DMS79 treated with DMSO at 0.1 percent for 48 hours (cell line): Measurements from ENCODE around the gene SLC8A2.

Source experiments
- DNase-seq: peaks from one replicate; lab custom pipeline; 2025; lab: John Stamatoyannopoulos, UW

SLC8A2 gene

DNA sequence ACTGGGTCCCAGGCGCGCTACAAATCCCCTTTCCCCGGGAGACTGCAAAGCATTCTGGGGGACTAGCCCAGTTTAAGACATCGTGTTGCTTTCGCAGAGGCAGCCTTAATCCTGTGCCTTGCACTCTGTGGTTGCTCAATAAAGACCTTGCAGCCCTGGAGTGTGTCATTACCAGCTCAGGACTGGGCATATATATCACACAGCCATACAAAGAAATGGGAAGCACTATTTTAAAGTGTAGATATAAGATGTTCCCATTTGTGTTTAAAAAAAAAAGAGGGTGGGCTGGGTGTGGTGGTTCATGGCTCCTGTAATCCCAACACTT is 32.1 kb upstream of the SLC8A2 start:
- DNase-seq, result no peak

- DNase-seq, result no peak
These were observed 31.6 kb upstream of the SLC8A2 start for GRCh38 chr19:47503130-47503825.

DNA sequence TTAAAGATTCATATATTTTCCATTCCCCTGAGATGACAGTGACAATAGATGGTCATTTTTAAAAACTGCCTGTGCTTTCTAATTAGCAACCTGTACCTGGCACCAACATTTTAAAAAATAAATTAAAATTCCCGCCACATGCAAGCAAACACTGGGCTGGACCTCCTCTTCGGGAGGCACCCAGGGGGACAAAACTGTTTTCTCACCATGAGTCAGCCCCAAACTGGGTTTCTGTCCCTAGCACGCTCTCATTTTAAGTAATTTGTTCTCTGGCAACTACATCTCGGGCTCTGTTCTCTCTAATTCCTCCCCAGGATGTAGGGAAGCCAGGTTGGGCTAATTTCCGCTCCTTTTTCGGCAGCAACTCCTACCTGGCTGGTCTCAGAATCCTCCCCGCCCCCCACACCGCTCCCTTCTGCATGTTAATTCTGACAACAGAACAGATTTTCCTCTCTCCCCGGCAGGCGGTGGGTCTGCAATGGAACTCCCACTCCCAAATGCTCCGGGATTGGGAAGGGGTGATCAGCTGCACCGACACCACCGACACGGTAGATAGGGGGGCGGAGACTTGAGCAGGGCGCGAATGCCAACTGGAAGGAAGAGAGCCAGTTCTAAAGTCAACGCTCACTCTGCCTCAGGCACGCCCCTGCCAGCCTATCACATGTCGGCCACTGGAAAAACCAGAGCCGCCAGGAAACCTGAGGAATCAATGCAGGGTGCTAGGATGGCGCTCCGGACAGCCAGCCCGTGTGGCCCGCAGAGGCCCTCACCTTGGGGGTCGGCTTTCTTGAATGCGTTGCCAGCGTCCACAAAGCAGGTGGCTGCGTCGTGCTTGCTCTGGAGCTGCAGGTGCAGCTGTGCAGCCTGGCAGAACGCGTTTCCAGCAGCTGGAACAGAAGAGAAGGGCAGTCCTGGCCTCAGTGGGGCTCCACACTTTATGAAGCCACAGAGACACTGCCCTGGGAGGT is 28.5 kb upstream of the SLC8A2 start:
- no peak for DNase-seq

- no peak for DNase-seq
These were observed 27.7 kb upstream of the SLC8A2 start for GRCh38 chr19:47499371-47499770.

DNA sequence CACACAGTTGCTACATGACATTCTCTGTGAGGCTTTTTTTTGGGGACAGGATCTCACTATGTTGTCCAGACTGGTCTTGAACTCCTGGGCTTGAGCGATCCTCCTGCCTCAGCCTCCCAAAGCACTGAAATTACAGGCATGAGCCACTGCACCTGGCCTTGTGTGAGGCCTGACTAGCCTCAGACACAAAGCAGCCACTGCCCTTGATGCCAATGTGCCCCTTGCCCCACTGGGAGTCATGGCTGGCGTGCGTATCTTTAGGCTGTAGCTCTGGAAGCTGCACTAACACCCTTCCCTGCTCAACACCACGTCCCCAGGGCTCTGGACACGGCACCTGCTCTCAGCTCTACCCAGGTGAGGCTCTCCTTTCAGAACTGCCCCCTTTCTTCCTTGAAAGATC is 26.9 kb upstream of the SLC8A2 start:
- no peak for DNase-seq

GRCh38 chr19:47497821-47498520 is 26.3 kb upstream of the SLC8A2 start:
- DNase-seq, result no peak

DNA sequence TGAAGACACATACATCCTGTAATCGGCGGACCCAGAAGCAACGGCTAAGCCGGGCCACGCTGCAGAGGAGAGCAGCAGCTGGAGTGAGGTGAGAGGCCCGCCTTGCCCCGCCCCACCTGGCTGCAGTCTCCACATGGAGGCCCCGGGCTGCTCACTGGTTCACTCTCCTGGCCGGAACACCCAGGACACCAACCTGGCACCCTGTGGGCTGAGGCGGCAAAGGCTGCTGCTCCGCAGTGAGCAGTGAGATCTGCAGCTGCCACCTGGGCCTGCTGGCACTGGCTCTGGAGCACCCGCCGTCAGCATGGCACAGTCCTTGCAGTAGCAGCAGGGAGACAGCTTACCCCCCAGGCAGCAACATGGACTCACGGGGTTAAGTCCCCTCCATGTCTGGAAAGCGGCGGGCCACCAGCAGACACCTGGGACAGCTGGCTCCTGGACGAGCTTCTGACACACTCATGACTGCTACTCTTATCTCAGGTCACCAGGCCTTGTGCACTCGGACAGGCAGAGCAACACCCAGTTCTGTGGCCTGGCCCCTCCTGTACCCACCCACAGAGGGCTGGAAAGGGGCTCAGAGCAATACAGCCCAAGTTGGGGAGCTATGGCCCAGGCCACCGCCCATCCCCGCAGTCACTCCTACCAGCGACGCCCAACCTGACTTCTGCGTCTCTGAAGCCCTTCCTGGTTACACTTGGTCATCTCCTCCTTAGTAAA is 25.5 kb upstream of the SLC8A2 start:
- DNase-seq, result no peak

- DNase-seq, result peak; percentile 75
These were observed 24.0 kb upstream of the SLC8A2 start for GRCh38 chr19:47495478-47496372.

GRCh38 chr19:47494729-47495128 is 23.0 kb upstream of the SLC8A2 start:
- DNase-seq, result peak; percentile 72

- no peak for DNase-seq
These were observed 22.5 kb upstream of the SLC8A2 start for GRCh38 chr19:47494211-47494547.

GRCh38 chr19:47493378-47494210 is 21.9 kb upstream of the SLC8A2 start:
- DNase-seq, result no peak

DNA sequence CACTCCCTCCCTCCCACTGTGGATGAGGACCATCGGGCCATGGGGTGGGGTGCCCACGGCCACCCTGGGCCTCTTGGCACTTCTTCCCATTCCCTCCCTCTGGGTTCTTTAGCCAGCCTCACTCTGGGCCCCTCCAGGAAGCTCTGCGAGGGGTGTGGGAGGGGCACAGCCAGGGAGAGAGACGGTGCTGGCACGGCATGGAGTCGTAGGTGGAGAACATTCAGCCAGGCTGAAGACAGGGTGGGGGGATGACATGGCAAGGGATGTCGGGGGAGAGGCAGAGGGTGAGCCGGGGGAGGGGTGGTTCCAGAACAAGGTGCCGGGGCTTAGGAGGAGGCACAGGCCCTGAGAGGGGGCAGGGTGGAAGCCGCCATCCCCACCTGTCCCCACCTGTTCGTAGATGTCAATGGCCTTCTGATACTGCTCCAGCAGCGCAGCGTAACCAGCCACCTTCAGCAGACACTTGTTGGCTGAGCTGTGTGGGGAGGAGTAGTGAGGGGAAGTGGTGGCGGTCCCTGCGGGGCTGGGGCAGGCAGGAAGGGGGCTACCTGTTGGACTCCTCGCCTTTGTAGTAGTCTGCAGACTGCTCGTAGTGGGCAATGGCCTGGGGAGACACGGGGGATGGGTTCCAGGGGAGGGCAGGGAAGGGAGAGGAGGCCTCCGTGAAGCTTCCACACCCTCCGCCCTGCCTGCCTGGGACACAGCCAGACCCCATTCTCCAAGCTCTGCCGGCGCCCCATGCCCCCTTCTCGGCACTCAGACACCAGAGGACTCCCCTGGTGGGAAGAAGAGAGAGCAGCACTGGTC is 21.1 kb upstream of the SLC8A2 start:
- no peak for DNase-seq

GRCh38 chr19:47492137-47492533 is 20.4 kb upstream of the SLC8A2 start:
- DNase-seq, result no peak

DNA sequence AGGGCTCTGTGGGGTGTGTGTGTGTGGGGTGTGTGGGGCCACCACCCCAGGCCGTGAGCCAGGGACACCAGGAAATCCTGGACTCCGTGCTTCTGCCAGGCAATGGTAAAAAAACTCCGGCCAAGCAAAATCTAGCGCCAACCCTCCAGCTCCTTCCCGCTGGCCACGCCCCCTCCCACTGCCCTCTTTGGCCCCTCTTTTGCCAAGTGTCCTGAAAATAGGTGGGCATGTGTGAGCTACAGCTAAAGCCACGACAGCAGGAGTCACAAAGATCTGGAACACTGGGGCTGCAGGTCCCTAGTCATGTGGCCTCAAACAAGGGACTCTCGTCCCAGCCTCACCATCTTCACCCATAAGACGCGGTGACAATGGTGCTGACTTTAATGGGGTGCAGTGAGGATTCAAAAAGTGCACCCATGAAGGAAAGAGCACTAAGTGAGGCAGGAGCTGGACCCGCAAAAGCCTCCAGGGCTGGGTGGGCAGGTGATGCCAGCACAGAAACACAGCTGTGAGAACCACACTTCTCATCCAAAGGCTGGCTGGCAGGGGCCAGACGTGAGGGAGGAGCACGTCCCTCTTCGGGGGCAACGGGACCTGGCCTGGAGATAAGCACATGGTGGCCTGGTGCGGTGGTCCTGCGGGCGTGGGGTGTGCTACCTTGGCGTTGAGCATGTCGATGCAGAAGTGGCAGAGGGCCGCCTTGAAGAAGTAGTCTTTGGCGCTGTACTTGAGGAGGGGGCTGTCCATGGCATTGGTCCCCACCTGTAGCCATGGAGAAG is 19.9 kb upstream of the SLC8A2 start:
- DNase-seq, result no peak

DNA sequence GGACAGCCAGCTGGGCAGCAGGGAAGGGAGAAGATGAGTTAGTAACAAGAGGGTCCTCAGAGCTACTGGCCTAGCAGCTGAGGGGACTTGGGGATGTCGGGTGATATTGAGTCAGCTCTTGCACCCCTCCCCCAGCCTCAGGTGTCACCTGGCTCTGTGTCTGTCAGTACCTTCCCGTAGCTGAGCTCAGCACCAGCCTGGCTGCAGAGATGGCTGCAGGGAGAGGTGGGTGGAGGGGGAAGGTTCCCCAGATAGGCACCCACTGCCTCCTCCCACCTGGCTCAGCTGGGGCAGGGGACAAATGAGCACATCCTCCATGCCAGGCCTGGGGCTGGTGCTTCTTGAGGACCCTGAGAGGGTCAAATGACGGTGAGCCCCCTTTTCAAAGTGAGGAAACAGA is 19.2 kb upstream of the SLC8A2 start:
- DNase-seq, result no peak

DNA sequence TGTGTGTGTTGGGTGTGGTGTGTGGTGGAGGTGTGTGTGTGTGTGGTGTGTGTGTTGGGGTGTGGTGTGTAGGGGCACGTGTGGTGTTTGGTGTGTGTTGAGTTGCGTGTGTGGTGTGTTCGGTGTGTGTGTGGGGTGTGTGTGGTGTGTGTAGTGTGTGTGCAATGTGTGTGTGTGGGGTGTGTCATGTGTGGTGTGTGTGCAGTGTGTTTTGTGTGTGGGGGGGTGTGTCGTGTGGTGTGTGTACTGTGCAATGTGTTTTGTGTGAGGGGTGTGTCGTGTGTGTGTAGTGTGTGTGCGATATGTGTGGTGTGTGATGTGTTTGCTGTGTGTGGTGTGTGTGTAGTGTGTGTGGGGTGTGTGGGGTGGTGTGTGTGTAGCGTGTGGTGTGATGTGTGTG is 18.3 kb upstream of the SLC8A2 start:
- no peak for DNase-seq

DNA sequence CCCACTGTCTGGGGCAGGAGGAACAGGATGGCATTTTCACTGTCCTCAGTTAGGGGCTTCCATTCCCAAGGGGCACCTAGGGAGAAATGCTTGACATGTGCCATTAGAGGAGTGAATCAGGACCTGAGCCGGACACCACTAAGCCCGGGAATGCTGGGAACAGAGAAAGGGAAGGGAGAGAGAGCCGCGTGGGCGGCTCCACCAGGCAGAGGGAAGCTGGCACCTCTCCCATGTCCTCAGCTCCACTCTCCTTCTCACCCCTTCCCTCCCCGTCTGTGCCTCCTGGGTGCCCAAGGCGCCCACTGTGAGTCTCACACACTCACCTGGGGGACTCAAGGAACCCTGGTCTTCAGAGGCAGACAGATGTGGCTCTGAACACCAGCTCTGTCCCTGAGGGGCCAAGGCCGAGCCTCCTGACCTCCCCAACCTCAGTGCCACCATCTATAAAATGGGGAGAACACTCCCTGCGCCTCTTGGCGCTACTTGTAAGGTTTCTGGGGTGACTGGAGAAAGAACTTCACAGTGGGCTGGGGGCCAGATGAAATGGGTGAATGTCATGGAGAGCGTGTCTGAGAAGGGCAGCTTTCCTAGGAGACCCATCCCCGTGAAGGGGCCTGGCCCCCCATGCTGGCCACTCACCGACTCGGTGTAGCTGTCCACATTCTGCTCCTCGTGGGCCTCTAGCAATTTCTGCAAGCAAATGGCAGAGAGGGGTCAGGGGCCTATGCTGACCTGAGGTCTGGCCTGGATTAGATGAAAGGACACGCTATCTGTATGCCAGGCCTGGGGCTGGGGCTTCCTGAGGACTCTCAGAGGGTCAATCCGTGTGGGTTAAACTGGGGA is 17.6 kb upstream of the SLC8A2 start:
- DNase-seq, result no peak
